ENCODE results near the gene TSEN54. TPM values are rescaled to one million over a fixed set of nuclear protein-coding genes. Genes with fewer than 3 reads are reported as not detected.

TSEN54 gene
- total RNA-seq, 1 experiment from 2014 or later, result 87.3 TPM

GRCh38 chr17:75512926-75513640 is 3.2 kb upstream of the TSEN54 start (continued):
- TF ChIP-seq ZBTB33 (IDR thresholded peaks at IDR 0.05; ENCODE audit: extremely low read depth, insufficient replicate concordance, low read length), result no peak

GRCh38 chr17:75513641-75514000 is 2.7 kb upstream of the TSEN54 start:
- TF ChIP-seq EGR1 (IDR thresholded peaks at IDR 0.05; ENCODE audit: low read depth), result no peak
- no peak for TF ChIP-seq EZH2 (IDR thresholded peaks at IDR 0.05)
- TF ChIP-seq SRF (IDR thresholded peaks at IDR 0.05; ENCODE audit: low read depth), result no peak
- no peak for TF ChIP-seq TCF7L2 (IDR thresholded peaks at IDR 0.05; ENCODE audit: borderline replicate concordance, extremely low read depth, insufficient read depth, insufficient read length)
- no peak for TF ChIP-seq ATF3 (IDR thresholded peaks at IDR 0.05)
- TF ChIP-seq MAX (IDR thresholded peaks at IDR 0.05), result no peak
- TF ChIP-seq YY1 (IDR thresholded peaks at IDR 0.05; ENCODE audit: extremely low read depth, insufficient replicate concordance, low read depth, low read length), result no peak
- TF ChIP-seq REST (IDR thresholded peaks at IDR 0.05; ENCODE audit: low read depth), result no peak
- no peak for TF ChIP-seq SP1 (IDR thresholded peaks at IDR 0.05; ENCODE audit: low read depth)
- no peak for TF ChIP-seq CBX3 (IDR thresholded peaks at IDR 0.05; ENCODE audit: low read depth)
- no peak for TF ChIP-seq ZFX (IDR thresholded peaks at IDR 0.05)
- TF ChIP-seq CEBPB (IDR thresholded peaks at IDR 0.05; ENCODE audit: low read depth), result no peak
- no peak for TF ChIP-seq JUND (IDR thresholded peaks at IDR 0.05)
- Histone ChIP-seq H3K27me3 (ENCODE audit: insufficient read depth, low read length) (no peaks in the 10 kb centered on the region), H3K9me3 (ENCODE audit: control insufficient read depth in 1 of 2, insufficient read depth in 1 of 2, low read depth in 1 of 2, low read length in 2 of 2) (no peaks in the 10 kb centered on the region), H3K9ac (ENCODE audit: low read length) (no peak overlapping the region), H3K4me1 (ENCODE audit: control insufficient read depth in 1 of 2, insufficient read depth in 2 of 2, low read length in 2 of 2) (peaks cover 28 to 68% of the 10 kb centered on the region in 2 experiments), H3K27ac (ENCODE audit: low read depth, low read length) (peak overlapping the region; percentile 24; the same call in 1 of the 2 replicates), H3K4me2 (ENCODE audit: low read length) (peak overlapping the region; percentile 99; the same call in 1 of the 2 replicates), H3K36me3 (ENCODE audit: control insufficient read depth in 1 of 2, insufficient read depth in 2 of 2, low read length in 2 of 2) (peaks cover 7 to 30% of the 10 kb centered on the region in 2 experiments; a peak in 2 of 4 replicates), H4K20me1 (ENCODE audit: insufficient read depth) (no peaks in the 10 kb centered on the region; the same call in 1 of the 2 replicates), H3K79me2 (ENCODE audit: insufficient read depth, low read length) (peaks cover 72% of the 10 kb centered on the region), H3K4me3 (replicated peaks in 1 of 2; ENCODE audit: low read depth in 1 of 2, low read length in 2 of 2) (no peak overlapping the region; a peak in 1 of 4 replicates), H2AFZ (ENCODE audit: low read depth, low read length, poor library complexity, severe bottlenecking) (no peak overlapping the region), H3K9me2 (ENCODE audit: insufficient read depth) (no peaks in the 10 kb centered on the region)
- ChIA-PET CTCF (no interaction called here), POLR2A (no interaction called here), RAD21 (ENCODE audit: low non-redundant PET in 1 of 2, low total read pairs in 2 of 2, uncharacterized antibody in 2 of 2, unreplicated experiment in 2 of 2) (interaction anchor here in 1 of 2 experiments (1.3 kb wide), 1 partner anchor 11 kb away, joined by 3 read pairs; no protein-coding TSS in a partner anchor)
- no TSS peak for BruUV-seq (replicated peaks)
- intact Hi-C loops (cut with micrococcal nuclease), result loop anchor here (10.0 kb wide), 1 partner anchor 231 kb away; no protein-coding TSS in a partner anchor
- ATAC-seq (no peak), DNase-seq (ENCODE audit: low read depth, low spot score) (no peak)
